Lower lobe of right lung (tissue), 2 donors: Measurements from ENCODE around the gene RANBP10. TPM values are rescaled to one million over a fixed set of nuclear protein-coding genes. Genes with fewer than 3 reads are reported as not detected.
A peak's percentile ranks its signal among the peaks of the same experiment; 100 is the strongest.

Source experiments
- ATAC-seq, 2 donors: fragments of 200-7000 bp; cut with Tn5 transposase; one replicate each; pipeline ENCODE4 v1.9.1; 2020 to 2022; ENCODE audit warnings: mild to moderate bottlenecking in 2 of 2, moderate library complexity in 2 of 2
- DNase-seq: peaks from one replicate; pipeline ENCODE4 v3.0.0-alpha.2; 2020
- H3K27ac ChIP-seq: fragments of 200-600 bp; one replicate; pipeline ENCODE4 v1.8.0; 2022
- H3K27me3 ChIP-seq: fragments of 200-600 bp; one replicate; pipeline ENCODE4 v1.8.0; 2022; ENCODE audit warnings: low read depth
- H3K36me3 ChIP-seq: fragments of 200-600 bp; one replicate; pipeline ENCODE4 v1.8.0; 2022; ENCODE audit warnings: mild to moderate bottlenecking
- H3K4me1 ChIP-seq: fragments of 200-600 bp; one replicate; pipeline ENCODE4 v1.8.0; 2022
- H3K4me3 ChIP-seq: fragments of 200-600 bp; one replicate; pipeline ENCODE4 v1.8.0; 2022; ENCODE audit warnings: mild to moderate bottlenecking
- H3K9me3 ChIP-seq: fragments of 200-600 bp; one replicate; pipeline ENCODE4 v1.8.0; 2022
- CTCF ChIP-seq: fragments of 200-600 bp; IDR thresholded peaks from one replicate; pipeline ENCODE4 v1.8.0; 2022; ENCODE audit warnings: antibody characterized with exemption, mild to moderate bottlenecking
- intact Hi-C: fragments of 100-400 bp; cut with DNase I; formaldehyde crosslinking; loops from one replicate; pipeline ENCODE4 v1.11.0; 2022
- total RNA-seq: library from RNA; stranded (reverse); fragmentation: NEBNext Ultra II Directional; extraction: Animal tissue kit (Norgen Biotek cat#: 25700); gene quantifications from one replicate; pipeline ENCODE4 v1.2.1, GENCODE V29; 2021
- donor health status: DM: no; HTN: yes; CAD: no; lungs with severe emphysema.

The RANBP10 gene
- total RNA-seq, 1 donor from 2014 or later, result 21.7 TPM

- Histone ChIP-seq H3K27ac (no peak overlapping the region), H3K4me1 (peaks cover 25% of the 10 kb centered on the region), H3K4me3 (no peak overlapping the region), H3K36me3 (peaks cover 10% of the 10 kb centered on the region), H3K9me3 (no peaks in the 10 kb centered on the region), H3K27me3 (no peaks in the 10 kb centered on the region)
- ATAC-seq (peak in 1 of 2 donors; percentile 42), DNase-seq (no peak)
- intact Hi-C loops, result no loop called here
- no peak for TF ChIP-seq CTCF
Observed at GRCh38 chr16:67783353-67783725, 23.0 kb downstream of the RANBP10 start.

- Histone ChIP-seq H3K4me1 (peaks cover 25% of the 10 kb centered on the region), H3K27ac (no peak overlapping the region), H3K4me3 (no peak overlapping the region), H3K27me3 (no peaks in the 10 kb centered on the region), H3K9me3 (no peaks in the 10 kb centered on the region), H3K36me3 (peaks cover 10% of the 10 kb centered on the region)
- ATAC-seq (peak; percentile 19 to 53), DNase-seq (peak; percentile 50)
- TF ChIP-seq CTCF, result no peak
- intact Hi-C loops, result no loop called here
Observed at GRCh38 chr16:67782567-67783352, 23.6 kb downstream of the RANBP10 start.

- peaks cover 10% of the 10 kb centered on the region for H3K36me3 ChIP-seq
- no peak for TF ChIP-seq CTCF
- H3K4me1 ChIP-seq, result peaks cover 25% of the 10 kb centered on the region
- DNase-seq, result no peak
- no peaks in the 10 kb centered on the region for H3K9me3 ChIP-seq
- no peak for ATAC-seq
- intact Hi-C loops, result no loop called here
- no peak overlapping the region for H3K4me3 ChIP-seq
- H3K27me3 ChIP-seq, result no peaks in the 10 kb centered on the region
- H3K27ac ChIP-seq, result no peak overlapping the region
Observed at GRCh38 chr16:67781565-67781921, 24.8 kb downstream of the RANBP10 start.

GRCh38 chr16:67780847-67781564 is 25.4 kb downstream of the RANBP10 start:
- H3K36me3 ChIP-seq, result peaks cover 10% of the 10 kb centered on the region
- H3K4me3 ChIP-seq, result no peak overlapping the region
- intact Hi-C loops, result no loop called here
- H3K4me1 ChIP-seq, result peaks cover 25% of the 10 kb centered on the region
- H3K27me3 ChIP-seq, result no peaks in the 10 kb centered on the region
- no peak overlapping the region for H3K27ac ChIP-seq
- DNase-seq (no peak), ATAC-seq (peak in 1 of 2 donors; percentile 21)
- no peak for TF ChIP-seq CTCF
- H3K9me3 ChIP-seq, result no peaks in the 10 kb centered on the region

GRCh38 chr16:67779256-67780014 is 26.9 kb downstream of the RANBP10 start:
- peak in 1 of 2 donors; percentile 31 for ATAC-seq
- H3K36me3 ChIP-seq, result peaks cover 10% of the 10 kb centered on the region
- no peak overlapping the region for H3K4me3 ChIP-seq
- peaks cover 26% of the 10 kb centered on the region for H3K4me1 ChIP-seq
- no peaks in the 10 kb centered on the region for H3K27me3 ChIP-seq
- no peak for DNase-seq
- H3K9me3 ChIP-seq, result no peaks in the 10 kb centered on the region
- H3K27ac ChIP-seq, result no peak overlapping the region
- intact Hi-C loops, result no loop called here
- no peak for TF ChIP-seq CTCF
